ENCODE results near the gene HIPK2. TPM values are rescaled to one million over a fixed set of nuclear protein-coding genes. Genes with fewer than 3 reads are reported as not detected.

HIPK2 gene
- polyA plus RNA-seq, 2 of the 4 experiments (the other 2 are of a cell fraction) = 11.3 to 12.1 TPM

DNA sequence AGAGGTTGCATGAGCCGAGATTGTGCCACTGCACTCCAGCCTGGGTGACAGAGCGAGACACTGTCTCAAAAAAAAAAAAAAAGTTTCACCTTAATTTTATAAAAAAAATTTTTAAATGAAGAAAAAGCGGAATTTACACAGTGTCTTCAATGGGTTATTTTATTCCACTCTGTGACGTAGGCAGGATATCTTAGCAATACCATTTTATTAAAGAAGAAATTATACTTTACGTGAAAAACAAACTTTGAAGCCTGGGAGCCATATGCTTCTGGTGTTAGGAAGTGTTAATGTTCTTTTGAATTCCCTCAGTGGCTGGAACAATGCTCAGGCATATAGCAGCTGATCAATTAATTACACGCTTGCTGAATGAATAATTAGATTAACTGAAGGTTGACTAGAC, 176.6 kb downstream of the HIPK2 start:
- Histone ChIP-seq H3K4me3 (no peak overlapping the region), H3K4me2 (no peak overlapping the region), H3K9me3 (no peaks in the 10 kb centered on the region), H3K4me1 (no peaks in the 10 kb centered on the region), H3K27ac (no peak overlapping the region)
- no peak for DNase-seq (ENCODE audit: low read depth in 1 of 2, low spot score in 1 of 2)
- POLR2A ChIA-PET = no interaction called here
- 93% methylated on average over 6 of the region's 6 CpGs for WGBS (ENCODE audit: missing lambda C conversion rate)
- FAIRE-seq = no peak
- TF ChIP-seq MAZ (IDR thresholded peaks at IDR 0.05; ENCODE audit: borderline replicate concordance, low read depth, low read length) = no peak
- TF ChIP-seq KDM1A (IDR thresholded peaks at IDR 0.05; ENCODE audit: low read depth) = no peak
- no peak for TF ChIP-seq SREBF2 (IDR thresholded peaks at IDR 0.05)
- TF ChIP-seq ZC3H11A (IDR thresholded peaks at IDR 0.05) = no peak
- CTCF ChIA-PET = interaction anchor here (0.6 to 5.7 kb wide), 22 partner anchors 10 to 417 kb away, joined by 3 to 76 read pairs (median 6); no protein-coding TSS in a partner anchor
- no peak for ATAC-seq

DNA sequence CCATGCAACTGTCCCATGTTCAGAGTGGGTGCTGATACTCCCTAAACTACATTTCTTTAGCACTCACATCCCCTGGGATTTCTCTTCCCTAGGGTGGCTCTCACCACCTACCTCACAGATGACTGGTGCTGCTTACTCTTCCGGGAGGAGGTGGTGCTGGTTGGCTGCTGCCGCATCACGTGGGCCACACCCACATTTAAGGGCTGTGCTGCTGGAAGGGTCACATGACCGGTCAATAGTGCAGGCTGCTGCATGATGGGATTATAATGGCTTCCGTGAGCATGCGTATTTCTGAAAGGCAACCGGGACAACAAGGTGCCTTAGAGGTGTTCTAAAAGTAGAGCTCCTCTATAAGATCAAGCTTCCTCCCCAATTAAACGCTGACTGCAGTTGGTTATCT, 177.5 kb downstream of the HIPK2 start:
- no peak overlapping the region for H3K27ac ChIP-seq
- ChIA-PET POLR2A (no interaction called here), CTCF (interaction anchor here (1.0 to 5.7 kb wide), 5 partner anchors 9 to 403 kb away, joined by 3 to 76 read pairs (median 24); no protein-coding TSS in a partner anchor)
- H3K4me2 ChIP-seq = no peak overlapping the region
- TF ChIP-seq, protein P1, sequence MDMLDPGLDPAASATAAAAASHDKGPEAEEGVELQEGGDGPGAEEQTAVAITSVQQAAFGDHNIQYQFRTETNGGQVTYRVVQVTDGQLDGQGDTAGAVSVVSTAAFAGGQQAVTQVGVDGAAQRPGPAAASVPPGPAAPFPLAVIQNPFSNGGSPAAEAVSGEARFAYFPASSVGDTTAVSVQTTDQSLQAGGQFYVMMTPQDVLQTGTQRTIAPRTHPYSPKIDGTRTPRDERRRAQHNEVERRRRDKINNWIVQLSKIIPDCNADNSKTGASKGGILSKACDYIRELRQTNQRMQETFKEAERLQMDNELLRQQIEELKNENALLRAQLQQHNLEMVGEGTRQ (IDR thresholded peaks at IDR 0.05) = peak; percentile 57
- TF ChIP-seq, protein P2, sequence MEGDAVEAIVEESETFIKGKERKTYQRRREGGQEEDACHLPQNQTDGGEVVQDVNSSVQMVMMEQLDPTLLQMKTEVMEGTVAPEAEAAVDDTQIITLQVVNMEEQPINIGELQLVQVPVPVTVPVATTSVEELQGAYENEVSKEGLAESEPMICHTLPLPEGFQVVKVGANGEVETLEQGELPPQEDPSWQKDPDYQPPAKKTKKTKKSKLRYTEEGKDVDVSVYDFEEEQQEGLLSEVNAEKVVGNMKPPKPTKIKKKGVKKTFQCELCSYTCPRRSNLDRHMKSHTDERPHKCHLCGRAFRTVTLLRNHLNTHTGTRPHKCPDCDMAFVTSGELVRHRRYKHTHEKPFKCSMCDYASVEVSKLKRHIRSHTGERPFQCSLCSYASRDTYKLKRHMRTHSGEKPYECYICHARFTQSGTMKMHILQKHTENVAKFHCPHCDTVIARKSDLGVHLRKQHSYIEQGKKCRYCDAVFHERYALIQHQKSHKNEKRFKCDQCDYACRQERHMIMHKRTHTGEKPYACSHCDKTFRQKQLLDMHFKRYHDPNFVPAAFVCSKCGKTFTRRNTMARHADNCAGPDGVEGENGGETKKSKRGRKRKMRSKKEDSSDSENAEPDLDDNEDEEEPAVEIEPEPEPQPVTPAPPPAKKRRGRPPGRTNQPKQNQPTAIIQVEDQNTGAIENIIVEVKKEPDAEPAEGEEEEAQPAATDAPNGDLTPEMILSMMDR (IDR thresholded peaks at IDR 0.05) = no peak
- 94% methylated on average over 8 of the region's 8 CpGs for WGBS (ENCODE audit: missing lambda C conversion rate)
- no peaks in the 10 kb centered on the region for H3K4me1 ChIP-seq
- H3K4me3 ChIP-seq = no peak overlapping the region
- DNase-seq (ENCODE audit: low read depth in 1 of 2, low spot score in 1 of 2) (peak in 1 of 2 experiments; percentile 13), FAIRE-seq (no peak), ATAC-seq (no peak)
- H3K9me3 ChIP-seq = no peaks in the 10 kb centered on the region

DNA sequence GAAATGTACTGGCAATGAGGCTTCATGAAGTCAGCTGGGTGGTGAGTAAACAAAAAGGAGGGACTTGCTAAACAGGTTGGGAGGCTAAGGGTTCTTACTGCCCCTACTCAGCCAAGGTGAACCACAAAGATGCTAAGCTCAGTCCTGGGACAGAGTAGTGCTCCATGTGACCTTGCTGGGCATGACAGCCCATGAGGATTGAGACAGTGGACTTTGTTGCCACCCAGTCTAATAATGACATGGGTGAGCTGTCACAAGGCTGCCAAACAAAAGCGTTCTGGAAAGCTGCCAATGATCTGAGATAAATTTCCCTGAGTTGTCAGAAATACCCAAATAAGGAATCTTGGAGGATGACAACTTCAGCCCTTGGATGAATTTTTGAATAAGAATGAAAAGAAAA, 179.2 kb downstream of the HIPK2 start:
- H3K4me3 ChIP-seq = no peak overlapping the region
- no peak for TF ChIP-seq MAFK (IDR thresholded peaks at IDR 0.05; ENCODE audit: partially characterized antibody)
- no peak for TF ChIP-seq ESRRA (IDR thresholded peaks at IDR 0.05; ENCODE audit: borderline replicate concordance, low read length)
- no peak for TF ChIP-seq POLR2A (IDR thresholded peaks at IDR 0.05; ENCODE audit: low read length)
- TF ChIP-seq EHF (CRISPR knock-in tag; IDR thresholded peaks at IDR 0.05) = no peak
- DNase-seq (ENCODE audit: low read depth in 1 of 2, low spot score in 1 of 2) (peak in 1 of 2 experiments; percentile 9), ATAC-seq (no peak), FAIRE-seq (no peak)
- 74% methylated on average over 1 of the region's 1 CpG for WGBS (ENCODE audit: missing lambda C conversion rate)
- no peaks in the 10 kb centered on the region for H3K9me3 ChIP-seq
- no peak overlapping the region for H3K4me2 ChIP-seq
- H3K27ac ChIP-seq = no peak overlapping the region
- H3K4me1 ChIP-seq = no peaks in the 10 kb centered on the region
- ChIA-PET POLR2A (no interaction called here), CTCF (interaction anchor here (1.1 to 2.3 kb wide), 4 partner anchors 47 to 407 kb away, joined by 3 to 8 read pairs (median 5); no protein-coding TSS in a partner anchor)

DNA sequence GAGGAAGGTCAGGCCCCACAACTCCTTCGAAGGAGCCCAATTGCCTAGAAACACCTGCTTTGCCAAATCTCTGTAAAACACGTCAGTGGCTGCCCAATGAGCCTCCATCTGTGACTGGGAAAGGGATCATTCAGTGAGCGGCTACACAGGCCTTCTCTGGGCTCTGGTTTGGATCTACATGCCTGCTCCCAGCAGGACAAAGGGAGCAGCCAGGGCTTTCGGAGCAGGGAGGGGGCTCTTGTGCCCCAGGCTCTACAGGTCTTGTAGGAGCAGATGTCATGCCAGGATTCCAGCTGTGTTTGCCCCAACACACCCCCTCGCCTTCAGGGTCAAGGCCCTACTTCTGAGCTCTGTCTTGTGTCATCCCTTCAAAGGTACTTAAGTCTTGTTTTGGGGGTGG, 180.8 kb downstream of the HIPK2 start:
- TF ChIP-seq RFX5 (IDR thresholded peaks at IDR 0.05) (no peak), ZFP36 (IDR thresholded peaks at IDR 0.05; ENCODE audit: borderline replicate concordance, partially characterized antibody) (no peak), PHF8 (IDR thresholded peaks at IDR 0.05; ENCODE audit: borderline replicate concordance, low read depth) (no peak), EP300 (IDR thresholded peaks at IDR 0.05) (no peak), CBX2 (IDR thresholded peaks at IDR 0.05; ENCODE audit: borderline replicate concordance, low read depth) (no peak), HEYL (CRISPR knock-in tag; IDR thresholded peaks at IDR 0.05) (no peak), JUN (IDR thresholded peaks at IDR 0.05) (no peak)
- TF ChIP-seq, protein P3, sequence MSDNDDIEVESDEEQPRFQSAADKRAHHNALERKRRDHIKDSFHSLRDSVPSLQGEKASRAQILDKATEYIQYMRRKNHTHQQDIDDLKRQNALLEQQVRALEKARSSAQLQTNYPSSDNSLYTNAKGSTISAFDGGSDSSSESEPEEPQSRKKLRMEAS (IDR thresholded peaks at IDR 0.05) = no peak
- 95% methylated on average over 5 of the region's 5 CpGs for WGBS (ENCODE audit: missing lambda C conversion rate)
- ChIA-PET CTCF (interaction anchor here (0.6 kb wide), 1 partner anchor 406 kb away, joined by 3 read pairs; no protein-coding TSS in a partner anchor), POLR2A (no interaction called here)
- Histone ChIP-seq H3K4me2 (no peak overlapping the region), H3K4me1 (no peaks in the 10 kb centered on the region), H3K9me3 (no peaks in the 10 kb centered on the region), H3K27ac (no peak overlapping the region), H3K4me3 (no peak overlapping the region)
- FAIRE-seq (no peak), DNase-seq (ENCODE audit: low read depth in 1 of 2, low spot score in 1 of 2) (no peak), ATAC-seq (no peak)

Measured in A549 (cell line).